Neuronal stem cell (in vitro differentiated cells): ENCODE results near the gene SPINK14.

Source experiments
- DNase-seq: peaks from one replicate; pipeline ENCODE4 v3.0.0-alpha.2; 2013; ENCODE audit warnings: low spot score
- H2AFZ ChIP-seq: one replicate; pipeline ENCODE4 v1.6.1; 2013; ENCODE audit warnings: mild to moderate bottlenecking, low read length, inconsistent platforms
- H2AK5ac ChIP-seq: 2 replicates; pipeline ENCODE4 v1.6.1; 2013; ENCODE audit warnings: low read depth, mild to moderate bottlenecking, inconsistent platforms, low read length, moderate library complexity, mixed read lengths
- H2BK120ac ChIP-seq: 2 replicates; pipeline ENCODE4 v1.6.1; 2013; ENCODE audit warnings: low read depth, mild to moderate bottlenecking, inconsistent platforms, low read length, moderate library complexity, mixed read lengths
- H2BK12ac ChIP-seq: one replicate; pipeline ENCODE4 v1.6.1; 2013; ENCODE audit warnings: low read length, inconsistent platforms
- H2BK15ac ChIP-seq: 2 replicates; pipeline ENCODE4 v1.6.1; 2013; ENCODE audit warnings: mild to moderate bottlenecking, low read length, inconsistent platforms, mixed read lengths
- H2BK5ac ChIP-seq: one replicate; pipeline ENCODE4 v1.6.1; 2013; ENCODE audit warnings: inconsistent platforms, mild to moderate bottlenecking, low read length, moderate library complexity
- H3K14ac ChIP-seq: one replicate; pipeline ENCODE4 v1.6.1; 2013; ENCODE audit warnings: low read length, inconsistent platforms
- H3K18ac ChIP-seq: 2 replicates; pipeline ENCODE4 v1.6.1; 2013; ENCODE audit warnings: low read length, inconsistent platforms
- H3K23ac ChIP-seq: 2 replicates; pipeline ENCODE4 v1.6.1; 2013; ENCODE audit warnings: low read depth, mild to moderate bottlenecking, mixed read lengths, low read length, inconsistent platforms; ENCODE audit not compliant: poor library complexity
- H3K27ac ChIP-seq: replicated peaks from 3 replicates; pipeline ENCODE4 v1.5.1; 2013; ENCODE audit warnings: low read length, inconsistent platforms
- H3K27me3 ChIP-seq, 3 experiments: 2 replicates each; pipeline ENCODE4 v1.6.1; 2013; ENCODE audit warnings: low read length in 3 of 3, mild to moderate bottlenecking in 2 of 3, inconsistent platforms in 1 of 3, low read depth in 1 of 3, mixed read lengths in 1 of 3, moderate library complexity in 1 of 3; ENCODE audit not compliant: control insufficient read depth in 3 of 3, insufficient read depth in 3 of 3
- H3K36me3 ChIP-seq, 2 donors: replicated peaks in 1 of 2; 2 replicates each; pipeline ENCODE4 v1.6.1; 2013; ENCODE audit warnings: low read length in 2 of 2; ENCODE audit not compliant: control insufficient read depth in 2 of 2, insufficient read depth in 2 of 2
- H3K4ac ChIP-seq: 2 replicates; pipeline ENCODE4 v1.6.1; 2013; ENCODE audit warnings: inconsistent platforms, mild to moderate bottlenecking, low read length, moderate library complexity
- H3K4me1 ChIP-seq, 2 donors: 1 replicate in 1 of 2; 2 replicates in 1 of 2; pipeline ENCODE4 v1.6.1; 2013; ENCODE audit warnings: low read length in 2 of 2, low read depth in 1 of 2; ENCODE audit not compliant: control insufficient read depth in 2 of 2, insufficient read depth in 1 of 2
- H3K4me2 ChIP-seq: one replicate; pipeline ENCODE4 v1.6.1; 2013; ENCODE audit warnings: mild to moderate bottlenecking, low read length, inconsistent platforms; ENCODE audit not compliant: insufficient read depth, poor library complexity, severe bottlenecking
- H3K4me3 ChIP-seq, 2 donors: 2 replicates each; pipeline ENCODE4 v1.5.1; 2013; ENCODE audit warnings: low read length in 2 of 2, mild to moderate bottlenecking in 2 of 2, inconsistent platforms in 1 of 2, moderate library complexity in 1 of 2
- H3K79me1 ChIP-seq: one replicate; pipeline ENCODE4 v1.6.1; 2013; ENCODE audit warnings: low read depth, mild to moderate bottlenecking, inconsistent platforms, low read length, moderate library complexity
- H3K9ac ChIP-seq: one replicate; pipeline ENCODE4 v1.6.1; 2013; ENCODE audit warnings: mild to moderate bottlenecking, low read depth, low read length, inconsistent platforms; ENCODE audit not compliant: poor library complexity
- H3K9me3 ChIP-seq, 2 donors: replicated peaks in 1 of 2; 2 replicates each; pipeline versions ENCODE3 to v1.6.1; 2013; ENCODE audit warnings: low read length in 2 of 2, mild to moderate bottlenecking in 2 of 2, inconsistent platforms in 1 of 2, low read depth in 1 of 2, mixed read lengths in 1 of 2, moderate library complexity in 1 of 2; ENCODE audit not compliant: control insufficient read depth in 2 of 2, insufficient read depth in 1 of 2
- H4K8ac ChIP-seq: one replicate; pipeline ENCODE4 v1.6.1; 2013; ENCODE audit warnings: low read depth, mild to moderate bottlenecking, inconsistent platforms, low read length, moderate library complexity
- H4K91ac ChIP-seq: one replicate; pipeline ENCODE4 v1.6.1; 2013; ENCODE audit warnings: low read length, low read depth, mild to moderate bottlenecking, inconsistent platforms; ENCODE audit not compliant: poor library complexity
- WGBS, 2 donors: extraction: QIAGEN DNeasy Blood & Tissue Kit; methylation state at CpG; one replicate each; pipeline ENCODE4 v1.1.7; 2013; ENCODE audit warnings: missing lambda C conversion rate in 2 of 2, mixed read lengths in 1 of 2; ENCODE audit not compliant: insufficient read length in 2 of 2, insufficient replicate concordance in 1 of 2; ENCODE audit errors: extremely low coverage in 2 of 2; 5-methylcytosine and 5-hydroxymethylcytosine counted together

SPINK14 gene

DNA sequence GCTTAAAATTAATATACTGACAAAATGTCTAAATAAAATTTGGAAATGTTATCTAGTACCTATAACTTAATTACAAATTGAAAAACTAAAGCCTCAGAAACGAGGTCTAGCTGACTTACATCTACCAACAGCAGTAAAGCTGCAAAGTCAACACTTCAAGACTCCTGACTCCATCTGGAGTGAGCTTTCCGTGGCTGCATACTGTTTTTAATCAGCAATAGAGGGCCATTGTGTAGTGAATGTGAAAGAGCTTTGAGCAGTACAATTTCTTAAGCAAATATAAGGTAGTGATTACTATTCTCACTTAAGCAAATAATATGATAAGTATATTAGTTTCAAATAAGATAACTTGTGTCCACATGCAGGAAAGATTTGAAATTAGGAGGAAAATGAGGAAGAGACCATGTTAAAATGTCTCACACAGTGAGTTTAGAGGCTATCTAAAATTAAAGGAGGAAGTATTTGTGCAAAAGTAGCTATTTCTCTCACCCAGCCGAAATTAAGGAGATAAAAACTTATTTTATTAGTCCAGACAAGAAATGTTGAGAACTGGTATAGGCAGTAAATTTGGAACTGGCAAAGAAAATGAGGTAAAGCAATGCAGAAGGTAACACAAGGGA lies 40.9 kb downstream of the SPINK14 start:
- DNase-seq: no peak
- WGBS, 2 donors: no CpG with 5 or more reads among the region's 3 CpGs
- H2BK15ac ChIP-seq: no peak overlapping the region

DNA sequence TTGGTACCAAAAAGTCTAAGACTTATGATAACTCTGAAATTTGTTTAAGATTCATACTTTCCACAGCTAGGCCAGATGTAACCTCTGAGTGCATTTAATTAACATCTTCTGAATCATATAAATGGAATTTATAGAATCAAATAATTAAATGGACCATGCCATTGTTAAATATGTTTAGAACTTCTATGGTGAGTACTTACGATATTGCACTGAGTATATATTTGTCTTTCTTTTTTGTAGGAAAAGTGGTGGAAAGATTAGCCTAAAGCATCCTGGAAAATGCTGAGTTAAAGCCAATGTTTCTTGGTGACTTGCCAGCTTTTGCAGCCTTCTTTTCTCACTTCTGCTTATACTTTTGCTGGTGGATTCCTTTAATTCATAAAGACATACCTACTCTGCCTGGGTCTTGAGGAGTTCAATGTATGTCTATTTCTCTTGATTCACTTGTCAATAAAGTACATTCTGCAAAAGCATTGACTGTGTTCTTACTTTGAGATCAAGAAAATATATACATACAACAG lies 46.4 kb downstream of the SPINK14 start:
- H2BK12ac ChIP-seq: no peak overlapping the region
- no peak overlapping the region for H2AK5ac ChIP-seq
- H3K79me1 ChIP-seq: no peaks in the 10 kb centered on the region
- no peak overlapping the region for H3K14ac ChIP-seq
- H2BK120ac ChIP-seq: no peak overlapping the region
- no peak overlapping the region for H3K27ac ChIP-seq
- H3K27me3 ChIP-seq: no peaks in the 10 kb centered on the region
- H3K9ac ChIP-seq: no peak overlapping the region
- no CpG with 5 or more reads among the region's 1 CpG for WGBS, 2 donors
- H3K4me2 ChIP-seq: no peak overlapping the region
- no peak overlapping the region for H2BK15ac ChIP-seq
- H2AFZ ChIP-seq: no peak overlapping the region
- H3K23ac ChIP-seq: no peak overlapping the region
- no peak overlapping the region for H3K4ac ChIP-seq
- H3K36me3 ChIP-seq: no peaks in the 10 kb centered on the region
- no peak overlapping the region for H4K91ac ChIP-seq
- H3K9me3 ChIP-seq: no peaks in the 10 kb centered on the region
- no peak overlapping the region for H3K4me3 ChIP-seq
- no peak overlapping the region for H2BK5ac ChIP-seq
- no peak overlapping the region for H3K18ac ChIP-seq
- no peak for DNase-seq
- H4K8ac ChIP-seq: no peak overlapping the region
- H3K4me1 ChIP-seq: no peaks in the 10 kb centered on the region

More for the DNA sequence above, 40.9 kb downstream of the SPINK14 start:
- Histone ChIP-seq H3K18ac (no peak overlapping the region), H4K8ac (no peak overlapping the region), H2AK5ac (no peak overlapping the region), H3K4me1 (no peaks in the 10 kb centered on the region), H3K4me3 (no peak overlapping the region), H2BK120ac (no peak overlapping the region), H3K36me3 (no peaks in the 10 kb centered on the region), H3K23ac (no peak overlapping the region), H2BK5ac (no peak overlapping the region), H3K4ac (no peak overlapping the region), H3K27me3 (no peaks in the 10 kb centered on the region), H4K91ac (no peak overlapping the region), H3K14ac (no peak overlapping the region), H2BK12ac (no peak overlapping the region), H3K27ac (no peak overlapping the region), H3K9me3 (no peaks in the 10 kb centered on the region), H2AFZ (no peak overlapping the region), H3K4me2 (no peak overlapping the region), H3K79me1 (no peaks in the 10 kb centered on the region), H3K9ac (no peak overlapping the region)

DNA sequence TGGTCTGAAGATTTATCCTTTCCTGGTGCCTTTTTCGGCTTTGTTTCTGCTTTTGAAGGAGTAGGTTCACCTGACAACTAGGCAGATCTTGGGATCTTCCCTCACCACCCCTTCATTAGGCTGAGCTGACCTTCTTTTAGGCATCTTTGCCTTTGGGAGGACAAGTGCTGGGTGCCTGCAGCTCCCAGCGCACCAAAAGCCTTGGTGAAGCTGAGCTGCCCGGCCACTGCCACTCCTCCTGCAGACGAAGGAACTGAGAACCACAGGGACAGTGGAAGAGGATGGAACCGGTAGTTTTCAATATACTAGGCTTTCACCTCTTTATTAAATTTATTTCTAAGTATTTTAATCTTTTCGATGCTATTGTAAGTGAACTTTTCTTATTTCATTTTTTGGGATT lies 53.2 kb downstream of the SPINK14 start:
- no peaks in the 10 kb centered on the region for H3K4me1 ChIP-seq
- H3K27me3 ChIP-seq: no peaks in the 10 kb centered on the region
- H3K18ac ChIP-seq: no peak overlapping the region
- no peak overlapping the region for H3K9ac ChIP-seq
- H3K14ac ChIP-seq: no peak overlapping the region
- no peak overlapping the region for H2BK12ac ChIP-seq
- H3K9me3 ChIP-seq: no peaks in the 10 kb centered on the region
- no peak for DNase-seq
- WGBS, 2 donors: no CpG with 5 or more reads among the region's 6 CpGs
- H3K4me2 ChIP-seq: no peak overlapping the region
- no peak overlapping the region for H2AK5ac ChIP-seq
- no peak overlapping the region for H3K23ac ChIP-seq
- no peak overlapping the region for H2BK15ac ChIP-seq
- no peak overlapping the region for H3K4me3 ChIP-seq
- H4K8ac ChIP-seq: no peak overlapping the region
- H3K27ac ChIP-seq: no peak overlapping the region
- H3K4ac ChIP-seq: no peak overlapping the region
- H3K36me3 ChIP-seq: no peaks in the 10 kb centered on the region
- peaks cover 2% of the 10 kb centered on the region for H3K79me1 ChIP-seq
- no peak overlapping the region for H2AFZ ChIP-seq
- no peak overlapping the region for H2BK5ac ChIP-seq
- H2BK120ac ChIP-seq: no peak overlapping the region
- no peak overlapping the region for H4K91ac ChIP-seq

DNA sequence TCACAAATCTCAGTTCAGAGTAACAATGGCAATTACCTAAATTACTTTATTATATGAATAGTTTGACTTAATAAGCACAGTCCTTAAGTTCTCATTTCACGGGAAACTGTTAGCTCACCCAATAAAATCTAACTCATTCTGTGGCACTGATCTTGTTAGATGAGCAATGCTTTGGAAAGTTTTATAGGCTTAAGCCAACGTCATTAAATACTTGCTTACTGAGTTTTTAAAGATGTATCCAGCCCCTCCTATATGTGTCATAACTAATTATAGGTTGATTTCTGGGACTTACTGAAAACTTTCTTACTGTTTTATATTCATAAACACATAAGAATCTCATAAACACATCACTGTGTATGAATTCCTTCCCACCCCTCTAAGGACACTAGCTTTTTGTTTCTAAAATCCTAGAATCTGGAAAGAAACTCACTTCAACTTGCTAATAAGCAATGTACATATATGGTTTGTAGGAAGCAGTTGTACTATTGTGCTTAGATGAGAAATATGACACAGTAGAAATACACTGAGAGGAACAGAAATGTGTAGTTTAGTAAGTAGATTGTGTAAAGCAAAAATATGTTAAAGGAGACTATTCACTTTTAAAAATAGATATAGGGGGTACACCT lies 55.9 kb downstream of the SPINK14 start:
- Histone ChIP-seq H2AK5ac (no peak overlapping the region), H3K27ac (no peak overlapping the region), H3K4me2 (no peak overlapping the region), H3K23ac (no peak overlapping the region), H3K4me3 (no peak overlapping the region), H3K9ac (no peak overlapping the region), H3K4me1 (no peaks in the 10 kb centered on the region), H3K27me3 (no peaks in the 10 kb centered on the region), H2BK5ac (no peak overlapping the region), H4K91ac (no peak overlapping the region), H3K79me1 (peaks cover 2% of the 10 kb centered on the region), H2AFZ (no peak overlapping the region), H3K4ac (no peak overlapping the region), H3K14ac (no peak overlapping the region), H3K36me3 (no peaks in the 10 kb centered on the region), H2BK15ac (no peak overlapping the region), H3K18ac (no peak overlapping the region), H4K8ac (no peak overlapping the region), H2BK120ac (no peak overlapping the region), H2BK12ac (no peak overlapping the region), H3K9me3 (no peaks in the 10 kb centered on the region)
- no CpG with 5 or more reads among the region's 2 CpGs for WGBS, 2 donors
- no peak for DNase-seq
